Mesenchymal stem cell (in vitro differentiated cells and primary cell): ENCODE results near the gene APP.

Source experiments
- DNase-seq: peaks from one replicate; pipeline ENCODE4 v3.0.0-alpha.2; 2013
- H2AFZ ChIP-seq: one replicate; pipeline ENCODE4 v1.6.1; 2013; ENCODE audit warnings: low read depth, mild to moderate bottlenecking, control low read depth, inconsistent platforms, low read length, moderate library complexity
- H2AK5ac ChIP-seq: 2 replicates; pipeline ENCODE4 v1.6.1; 2013; ENCODE audit warnings: low read length, moderate library complexity, mild to moderate bottlenecking, inconsistent platforms; ENCODE audit not compliant: severe bottlenecking
- H2BK120ac ChIP-seq: one replicate; pipeline ENCODE4 v1.6.1; 2013; ENCODE audit warnings: low read depth, mild to moderate bottlenecking, inconsistent platforms, low read length, moderate library complexity
- H2BK12ac ChIP-seq, 2 experiments: one replicate each; pipeline ENCODE4 v1.6.1; 2013; ENCODE audit warnings: inconsistent platforms in 2 of 2, low read length in 2 of 2, mild to moderate bottlenecking in 2 of 2, moderate library complexity in 2 of 2, control low read depth in 1 of 2
- H2BK15ac ChIP-seq: one replicate; pipeline ENCODE4 v1.6.1; 2013; ENCODE audit warnings: mild to moderate bottlenecking, low read depth, inconsistent platforms; ENCODE audit not compliant: poor library complexity, severe bottlenecking
- H2BK5ac ChIP-seq: 2 replicates; pipeline ENCODE4 v1.6.1; 2013; ENCODE audit warnings: low read depth, mild to moderate bottlenecking, low read length, control low read depth, inconsistent platforms; ENCODE audit not compliant: poor library complexity, severe bottlenecking
- H3K14ac ChIP-seq, 2 experiments: one replicate each; pipeline ENCODE4 v1.6.1; 2013; ENCODE audit warnings: inconsistent platforms in 2 of 2, low read length in 2 of 2, control low read depth in 1 of 2, mild to moderate bottlenecking in 1 of 2, moderate library complexity in 1 of 2
- H3K18ac ChIP-seq, 2 experiments: one replicate each; pipeline ENCODE4 v1.6.1; 2013; ENCODE audit warnings: inconsistent platforms in 2 of 2, low read length in 2 of 2, control low read depth in 1 of 2, low read depth in 1 of 2, mild to moderate bottlenecking in 1 of 2
- H3K23ac ChIP-seq, 2 experiments: one replicate each; pipeline ENCODE4 v1.6.1; 2013; ENCODE audit warnings: inconsistent platforms in 2 of 2, low read length in 2 of 2, mild to moderate bottlenecking in 2 of 2, moderate library complexity in 2 of 2, control low read depth in 1 of 2
- H3K27ac ChIP-seq: 2 replicates; pipeline ENCODE4 v1.5.1; 2013; ENCODE audit warnings: mild to moderate bottlenecking, moderate library complexity, low read length, control low read depth, inconsistent platforms; ENCODE audit not compliant: poor library complexity, severe bottlenecking
- H3K27me3 ChIP-seq, 2 experiments: 2 replicates each; pipeline versions ENCODE4 v1.6.1 to v1.7.0; 2013; ENCODE audit warnings: low read length in 2 of 2, mild to moderate bottlenecking in 2 of 2, moderate library complexity in 2 of 2, control low read depth in 1 of 2, inconsistent platforms in 1 of 2; ENCODE audit not compliant: control insufficient read depth in 1 of 2, insufficient read depth in 1 of 2
- H3K36me3 ChIP-seq, 2 experiments: 2 replicates each; pipeline versions ENCODE4 v1.6.1 to v1.7.0; 2013; ENCODE audit warnings: low read length in 2 of 2, control low read depth in 1 of 2, inconsistent platforms in 1 of 2, low read depth in 1 of 2, mild to moderate bottlenecking in 1 of 2; ENCODE audit not compliant: insufficient read depth in 2 of 2, control insufficient read depth in 1 of 2
- H3K4ac ChIP-seq, 2 experiments: one replicate each; pipeline ENCODE4 v1.6.1; 2013; ENCODE audit warnings: inconsistent platforms in 2 of 2, low read length in 2 of 2, mild to moderate bottlenecking in 2 of 2, moderate library complexity in 2 of 2, control low read depth in 1 of 2, low read depth in 1 of 2
- H3K4me1 ChIP-seq: 2 replicates; pipeline ENCODE4 v1.6.1; 2013; ENCODE audit warnings: low read depth, low read length, control low read depth; ENCODE audit not compliant: control insufficient read depth, insufficient read depth
- H3K4me2 ChIP-seq: 2 replicates; pipeline ENCODE4 v1.6.1; 2013; ENCODE audit warnings: low read length, mild to moderate bottlenecking, inconsistent platforms; ENCODE audit not compliant: poor library complexity, severe bottlenecking
- H3K4me3 ChIP-seq, 2 experiments: 2 replicates each; pipeline versions ENCODE4 v1.5.1 to v1.7.0; 2013; ENCODE audit warnings: low read length in 2 of 2, mild to moderate bottlenecking in 2 of 2, control low read depth in 1 of 2, low read depth in 1 of 2; ENCODE audit not compliant: insufficient read depth in 1 of 2
- H3K79me1 ChIP-seq: replicated peaks from 2 replicates; pipeline ENCODE4 v1.6.1; 2013; ENCODE audit warnings: mild to moderate bottlenecking, control low read depth, low read length, inconsistent platforms; ENCODE audit not compliant: poor library complexity, severe bottlenecking
- H3K9ac ChIP-seq: 2 replicates; pipeline ENCODE4 v1.7.0; 2013; ENCODE audit warnings: mild to moderate bottlenecking, low read length, moderate library complexity
- H3K9me3 ChIP-seq: 2 replicates; pipeline ENCODE4 v1.7.0; 2013; ENCODE audit warnings: mild to moderate bottlenecking, low read length; ENCODE audit not compliant: control insufficient read depth
- H4K8ac ChIP-seq: one replicate; pipeline ENCODE4 v1.6.1; 2013; ENCODE audit warnings: inconsistent platforms, mild to moderate bottlenecking, low read length, moderate library complexity
- H4K91ac ChIP-seq: one replicate; pipeline ENCODE4 v1.6.1; 2013; ENCODE audit warnings: mild to moderate bottlenecking, low read length, inconsistent platforms
- WGBS: methylation state at CpG from one replicate; pipeline ENCODE4 v1.1.7; 2013; ENCODE audit warnings: mixed read lengths; 5-methylcytosine and 5-hydroxymethylcytosine counted together

APP gene

DNA sequence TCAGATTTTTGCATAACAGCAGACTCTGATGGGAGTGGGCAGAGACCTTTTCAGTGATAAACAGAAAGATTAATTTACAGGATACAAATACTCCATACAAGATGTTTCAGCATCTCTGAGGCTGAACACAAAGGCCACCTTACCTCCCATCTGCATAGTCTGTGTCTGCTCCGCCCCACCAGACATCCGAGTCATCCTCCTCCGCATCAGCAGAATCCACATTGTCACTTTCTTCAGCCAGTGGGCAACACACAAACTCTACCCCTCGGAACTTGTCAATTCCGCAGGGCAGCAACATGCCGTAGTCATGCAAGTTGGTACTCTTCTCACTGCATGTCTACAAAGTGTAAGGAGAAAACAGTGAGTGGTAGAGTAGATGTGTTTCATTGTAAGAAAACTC lies 119.7 kb downstream of the APP start:
- Histone ChIP-seq H3K9ac (no peak overlapping the region), H3K27ac (no peak overlapping the region), H2BK15ac (no peak overlapping the region), H3K4me1 (peaks cover 3% of the 10 kb centered on the region), H3K9me3 (no peaks in the 10 kb centered on the region), H3K27me3 (no peaks in the 10 kb centered on the region), H2AK5ac (no peak overlapping the region), H3K18ac (no peak overlapping the region), H2BK12ac (no peak overlapping the region), H2AFZ (no peak overlapping the region), H4K8ac (no peak overlapping the region), H3K14ac (no peak overlapping the region), H3K23ac (no peak overlapping the region), H3K4me3 (no peak overlapping the region), H2BK120ac (no peak overlapping the region), H4K91ac (peak overlapping the region; percentile 3), H3K79me1 (peaks cover 29% of the 10 kb centered on the region), H3K4me2 (no peak overlapping the region), H3K4ac (no peak overlapping the region), H3K36me3 (peaks cover 9 to 65% of the 10 kb centered on the region in 2 experiments), H2BK5ac (no peak overlapping the region)
- no peak for DNase-seq
- WGBS, result 88% methylated on average over 3 of the region's 6 CpGs

DNA sequence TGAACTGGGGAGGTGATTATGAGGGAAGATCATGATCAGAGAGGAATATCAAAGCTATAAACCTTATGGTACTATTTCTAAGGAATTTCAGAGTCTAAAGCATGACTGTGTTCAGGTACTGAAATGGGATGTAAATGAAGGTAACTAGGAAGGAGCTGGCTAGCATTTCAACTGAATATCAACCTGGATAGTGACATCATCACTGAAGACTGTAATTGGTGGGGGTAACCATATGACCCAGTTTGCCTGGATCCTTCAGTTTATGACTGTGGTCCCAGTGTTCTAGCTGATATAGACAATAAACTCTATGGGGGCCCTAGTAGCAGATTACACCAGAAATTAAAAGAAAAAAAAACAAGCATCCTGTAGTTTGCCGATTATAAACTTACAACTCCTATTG lies 120.8 kb downstream of the APP start:
- Histone ChIP-seq H3K18ac (no peak overlapping the region), H3K4me3 (no peak overlapping the region)

DNA sequence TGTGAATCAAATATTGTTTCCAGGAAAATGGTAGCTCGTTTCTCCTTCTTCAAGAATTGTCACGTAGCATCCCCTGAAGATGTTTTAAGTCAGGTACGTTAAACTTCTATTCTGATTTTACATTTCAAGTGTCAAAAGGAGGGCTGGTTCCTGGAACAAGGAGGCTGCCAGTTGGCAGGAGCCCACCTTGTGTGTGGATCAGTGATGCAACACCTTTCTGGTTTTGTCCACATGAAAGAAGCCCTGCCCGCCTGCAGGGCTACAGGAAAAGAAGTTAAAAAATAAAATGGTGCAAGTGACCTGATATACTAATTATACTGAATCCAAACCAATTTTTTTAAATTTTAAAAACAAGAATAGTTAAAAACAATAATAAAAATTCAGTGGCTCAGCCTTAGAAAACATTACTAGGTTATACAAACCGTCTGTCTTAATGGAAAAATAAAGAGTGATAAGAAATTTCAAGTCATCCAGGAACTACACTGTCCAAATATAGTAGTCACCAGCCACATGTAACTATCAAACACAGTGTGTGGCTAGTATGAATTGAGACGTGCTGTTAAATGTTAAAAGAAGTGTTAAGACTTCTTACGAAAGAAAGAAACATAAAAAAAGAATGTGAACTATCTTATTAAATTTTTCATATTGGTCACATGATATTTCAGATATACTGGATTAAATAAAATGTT lies 123.1 kb downstream of the APP start:
- H3K4me2 ChIP-seq, result no peak overlapping the region
- H4K8ac ChIP-seq, result no peak overlapping the region
- H3K4ac ChIP-seq, result no peak overlapping the region
- H3K27ac ChIP-seq, result peak overlapping the region; percentile 32
- peaks cover 27% of the 10 kb centered on the region for H3K79me1 ChIP-seq
- H3K23ac ChIP-seq, result no peak overlapping the region
- no peak overlapping the region for H2AFZ ChIP-seq
- H2BK15ac ChIP-seq, result no peak overlapping the region
- no peaks in the 10 kb centered on the region for H3K27me3 ChIP-seq
- H3K14ac ChIP-seq, result no peak overlapping the region
- H3K18ac ChIP-seq, result no peak overlapping the region
- no peak overlapping the region for H4K91ac ChIP-seq
- no peak overlapping the region for H2BK12ac ChIP-seq
- H3K9me3 ChIP-seq, result no peaks in the 10 kb centered on the region
- H2BK120ac ChIP-seq, result no peak overlapping the region
- H3K4me3 ChIP-seq, result no peak overlapping the region
- WGBS, result 95% methylated on average over 3 of the region's 7 CpGs
- no peak overlapping the region for H3K9ac ChIP-seq
- no peak for DNase-seq
- peaks cover 14 to 83% of the 10 kb centered on the region in 2 experiments for H3K36me3 ChIP-seq
- H3K4me1 ChIP-seq, result peaks cover 3% of the 10 kb centered on the region
- H2AK5ac ChIP-seq, result no peak overlapping the region
- H2BK5ac ChIP-seq, result no peak overlapping the region

More for the DNA sequence above, 120.8 kb downstream of the APP start:
- Histone ChIP-seq H2AFZ (no peak overlapping the region), H4K91ac (no peak overlapping the region), H3K4me2 (no peak overlapping the region), H4K8ac (no peak overlapping the region), H2AK5ac (no peak overlapping the region), H2BK120ac (no peak overlapping the region), H2BK12ac (no peak overlapping the region), H3K79me1 (peaks cover 30% of the 10 kb centered on the region), H3K27me3 (no peaks in the 10 kb centered on the region), H3K9me3 (no peaks in the 10 kb centered on the region), H3K4ac (no peak overlapping the region), H3K36me3 (peaks cover 14 to 76% of the 10 kb centered on the region in 2 experiments), H3K4me1 (peaks cover 3% of the 10 kb centered on the region), H3K27ac (no peak overlapping the region), H2BK15ac (no peak overlapping the region), H3K14ac (no peak overlapping the region), H2BK5ac (no peak overlapping the region), H3K23ac (no peak overlapping the region), H3K9ac (no peak overlapping the region)
- DNase-seq, result no peak
- WGBS, result no CpG with 5 or more reads among the region's 1 CpG

DNA sequence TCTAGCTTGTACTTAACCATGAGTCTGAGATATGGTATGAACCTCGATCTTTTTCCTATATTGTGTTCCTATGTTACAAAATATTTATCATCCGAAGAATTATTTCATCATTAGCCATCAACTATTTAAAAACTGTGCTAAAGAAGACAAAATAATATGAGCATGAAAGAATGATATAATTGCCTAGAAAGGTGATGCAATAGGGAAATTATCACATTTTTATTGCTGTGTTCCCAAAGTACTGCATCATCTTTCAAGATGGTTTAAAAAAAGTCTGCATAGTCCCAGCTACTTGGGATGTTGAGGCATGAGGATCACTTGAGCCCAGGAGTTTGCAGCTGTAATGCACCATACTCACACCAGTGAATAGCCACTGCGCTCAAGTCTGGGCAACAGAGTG lies 126.7 kb downstream of the APP start:
- Histone ChIP-seq H3K23ac (no peak overlapping the region), H3K27ac (no peak overlapping the region), H3K4me3 (no peak overlapping the region), H3K36me3 (peaks cover 10 to 52% of the 10 kb centered on the region in 2 experiments), H3K4me1 (peaks cover 2% of the 10 kb centered on the region), H3K27me3 (no peaks in the 10 kb centered on the region), H3K79me1 (peaks cover 19% of the 10 kb centered on the region), H3K4ac (no peak overlapping the region), H3K14ac (no peak overlapping the region), H2BK5ac (no peak overlapping the region), H2BK120ac (no peak overlapping the region), H3K9me3 (no peaks in the 10 kb centered on the region), H4K91ac (no peak overlapping the region), H2AK5ac (no peak overlapping the region), H2AFZ (no peak overlapping the region), H2BK15ac (no peak overlapping the region), H2BK12ac (no peak overlapping the region), H3K9ac (no peak overlapping the region), H3K4me2 (no peak overlapping the region), H3K18ac (no peak overlapping the region), H4K8ac (no peak overlapping the region)
- DNase-seq, result no peak
- no CpG with 5 or more reads among the region's 3 CpGs for WGBS
